Chondrocyte (in vitro differentiated cells): ENCODE results near the gene RBP3. TPM values are rescaled to one million over a fixed set of nuclear protein-coding genes. Genes with fewer than 3 reads are reported as not detected.

Experiments used
- DNase-seq: peaks from one replicate; pipeline ENCODE4 v3.0.0; 2021; ENCODE audit warnings: mixed read lengths, low spot score
- H3K27ac Mint-ChIP-seq: one replicate; pipeline ENCODE4 v1.8.0; 2021; ENCODE audit warnings: mild to moderate bottlenecking, moderate library complexity, mixed read lengths; ENCODE audit not compliant: unreplicated experiment
- H3K27me3 Mint-ChIP-seq: 2 replicates; pipeline ENCODE4 v1.8.0; 2021; ENCODE audit warnings: low read depth, mixed read lengths
- H3K36me3 Mint-ChIP-seq: 2 replicates; pipeline ENCODE4 v1.8.0; 2021; ENCODE audit warnings: low read depth, mixed read lengths
- H3K4me1 Mint-ChIP-seq: 2 replicates; pipeline ENCODE4 v1.8.0; 2021; ENCODE audit warnings: low read depth, mild to moderate bottlenecking, mixed read lengths
- H3K4me3 Mint-ChIP-seq: one replicate; pipeline ENCODE4 v1.8.0; 2021; ENCODE audit warnings: mild to moderate bottlenecking, moderate library complexity, mixed read lengths; ENCODE audit not compliant: unreplicated experiment
- H3K9me3 Mint-ChIP-seq: 2 replicates; pipeline ENCODE4 v1.8.0; 2021; ENCODE audit warnings: low read depth, mixed read lengths
- total RNA-seq: library from RNA; stranded (reverse); gene quantifications from 3 replicates; pipeline ENCODE4 v1.2.1, GENCODE V29; 2021
- TF ChIP-seq, protein P1 (sequence below): fragments of 200-600 bp; sonication (generic); IDR thresholded peaks from 2 replicates; pipeline ENCODE4 v1.5.0; 2021; ENCODE audit warnings: antibody characterized with exemption, mild to moderate bottlenecking, moderate library complexity

The RBP3 gene
- total RNA-seq, 1 donor from 2014 or later: not detected

DNA sequence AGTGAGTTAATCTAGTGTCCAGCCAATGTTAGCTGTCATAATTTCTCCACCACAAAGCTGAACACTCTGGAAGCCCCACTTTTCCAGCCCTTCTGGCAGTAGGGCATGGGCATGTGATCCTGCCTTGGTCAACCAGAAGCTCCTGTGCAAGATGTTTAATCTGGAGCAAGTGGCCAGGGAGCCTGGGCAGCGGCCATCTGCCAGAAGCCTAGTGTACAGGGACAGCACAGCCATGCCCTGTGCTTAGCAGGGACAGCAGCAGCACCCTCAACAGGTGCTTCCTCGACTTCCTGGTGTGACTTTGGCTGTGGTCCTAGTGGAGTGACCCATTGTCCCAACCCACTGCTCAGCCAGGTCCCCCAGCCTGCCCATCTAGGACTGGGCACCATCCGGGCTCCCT, 10.3 kb downstream of the RBP3 start:
- peak; percentile 66 for DNase-seq
- H3K4me3 Mint-ChIP-seq: no peak overlapping the region
- H3K9me3 Mint-ChIP-seq: no peaks in the 10 kb centered on the region
- no peak overlapping the region for H3K27ac Mint-ChIP-seq
- no peaks in the 10 kb centered on the region for H3K4me1 Mint-ChIP-seq
- H3K27me3 Mint-ChIP-seq: no peaks in the 10 kb centered on the region
- no peaks in the 10 kb centered on the region for H3K36me3 Mint-ChIP-seq
- TF ChIP-seq, protein P1, sequence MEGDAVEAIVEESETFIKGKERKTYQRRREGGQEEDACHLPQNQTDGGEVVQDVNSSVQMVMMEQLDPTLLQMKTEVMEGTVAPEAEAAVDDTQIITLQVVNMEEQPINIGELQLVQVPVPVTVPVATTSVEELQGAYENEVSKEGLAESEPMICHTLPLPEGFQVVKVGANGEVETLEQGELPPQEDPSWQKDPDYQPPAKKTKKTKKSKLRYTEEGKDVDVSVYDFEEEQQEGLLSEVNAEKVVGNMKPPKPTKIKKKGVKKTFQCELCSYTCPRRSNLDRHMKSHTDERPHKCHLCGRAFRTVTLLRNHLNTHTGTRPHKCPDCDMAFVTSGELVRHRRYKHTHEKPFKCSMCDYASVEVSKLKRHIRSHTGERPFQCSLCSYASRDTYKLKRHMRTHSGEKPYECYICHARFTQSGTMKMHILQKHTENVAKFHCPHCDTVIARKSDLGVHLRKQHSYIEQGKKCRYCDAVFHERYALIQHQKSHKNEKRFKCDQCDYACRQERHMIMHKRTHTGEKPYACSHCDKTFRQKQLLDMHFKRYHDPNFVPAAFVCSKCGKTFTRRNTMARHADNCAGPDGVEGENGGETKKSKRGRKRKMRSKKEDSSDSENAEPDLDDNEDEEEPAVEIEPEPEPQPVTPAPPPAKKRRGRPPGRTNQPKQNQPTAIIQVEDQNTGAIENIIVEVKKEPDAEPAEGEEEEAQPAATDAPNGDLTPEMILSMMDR: no peak

DNA sequence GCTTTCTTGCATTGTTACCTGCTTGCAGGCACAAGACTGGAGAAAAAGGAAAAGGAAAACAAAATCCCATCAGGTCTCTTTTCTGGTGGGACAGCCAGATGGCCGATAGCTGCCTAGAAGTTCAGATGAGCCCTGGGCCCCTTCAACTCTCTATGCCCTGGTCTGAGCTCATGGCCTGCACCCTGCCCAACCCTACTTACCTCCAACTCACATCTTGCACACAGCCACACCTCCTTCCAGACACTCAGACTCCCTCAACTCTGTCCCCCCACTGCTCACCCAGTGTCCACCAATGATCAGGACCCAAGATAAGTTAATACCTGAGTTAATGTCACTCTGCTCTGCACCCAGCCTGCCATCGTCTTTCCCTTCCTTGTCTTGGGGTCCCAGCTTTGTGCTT, 10.9 kb downstream of the RBP3 start:
- no peaks in the 10 kb centered on the region for H3K27me3 Mint-ChIP-seq
- H3K27ac Mint-ChIP-seq: no peak overlapping the region
- no peaks in the 10 kb centered on the region for H3K36me3 Mint-ChIP-seq
- H3K9me3 Mint-ChIP-seq: no peaks in the 10 kb centered on the region
- H3K4me1 Mint-ChIP-seq: no peaks in the 10 kb centered on the region
- peak; percentile 44 for DNase-seq
- TF ChIP-seq, protein P1: no peak
- no peak overlapping the region for H3K4me3 Mint-ChIP-seq

DNA sequence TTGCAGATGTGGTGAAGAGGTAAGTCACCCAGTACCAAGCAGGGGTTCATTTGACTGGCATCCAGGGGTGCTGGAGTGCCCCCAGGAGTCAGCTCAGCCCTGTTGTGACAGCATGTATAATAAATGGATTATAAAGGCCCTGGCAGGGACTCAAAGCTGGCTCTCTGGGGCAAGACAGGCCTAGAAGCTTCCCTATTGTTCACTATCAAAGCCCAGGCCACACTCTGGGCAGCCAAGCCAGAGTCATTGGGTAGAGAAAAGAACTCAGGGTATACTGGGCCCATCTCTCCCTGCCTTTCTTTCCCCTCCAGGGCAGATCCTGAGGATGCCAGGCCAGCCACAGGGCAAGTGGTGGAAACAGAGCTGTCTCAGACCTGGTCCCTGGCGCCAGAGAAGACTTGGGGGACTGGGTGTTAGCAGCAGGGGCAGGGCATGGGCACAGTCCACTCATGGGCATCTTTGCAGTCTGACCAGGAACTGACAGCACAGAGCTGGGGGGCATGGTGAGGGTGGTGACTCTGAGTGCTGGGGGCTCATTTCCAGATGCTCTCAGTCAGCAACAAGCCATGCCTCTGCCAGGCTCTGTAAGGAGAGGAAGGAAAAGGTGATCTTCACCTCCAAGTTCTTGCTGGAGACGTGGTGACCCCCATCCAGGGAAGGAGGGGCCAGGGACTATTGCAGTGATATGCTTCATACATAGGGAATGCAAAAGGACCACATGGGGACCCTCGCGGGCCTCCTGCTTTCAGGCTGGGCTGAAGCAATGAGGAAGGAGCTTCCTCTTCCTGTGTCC, 11.7 kb downstream of the RBP3 start:
- H3K27ac Mint-ChIP-seq: no peak overlapping the region
- no peaks in the 10 kb centered on the region for H3K36me3 Mint-ChIP-seq
- H3K27me3 Mint-ChIP-seq: no peaks in the 10 kb centered on the region
- no peaks in the 10 kb centered on the region for H3K9me3 Mint-ChIP-seq
- TF ChIP-seq, protein P1: no peak
- H3K4me3 Mint-ChIP-seq: no peak overlapping the region
- H3K4me1 Mint-ChIP-seq: no peaks in the 10 kb centered on the region
- DNase-seq: peak; percentile 65

DNA sequence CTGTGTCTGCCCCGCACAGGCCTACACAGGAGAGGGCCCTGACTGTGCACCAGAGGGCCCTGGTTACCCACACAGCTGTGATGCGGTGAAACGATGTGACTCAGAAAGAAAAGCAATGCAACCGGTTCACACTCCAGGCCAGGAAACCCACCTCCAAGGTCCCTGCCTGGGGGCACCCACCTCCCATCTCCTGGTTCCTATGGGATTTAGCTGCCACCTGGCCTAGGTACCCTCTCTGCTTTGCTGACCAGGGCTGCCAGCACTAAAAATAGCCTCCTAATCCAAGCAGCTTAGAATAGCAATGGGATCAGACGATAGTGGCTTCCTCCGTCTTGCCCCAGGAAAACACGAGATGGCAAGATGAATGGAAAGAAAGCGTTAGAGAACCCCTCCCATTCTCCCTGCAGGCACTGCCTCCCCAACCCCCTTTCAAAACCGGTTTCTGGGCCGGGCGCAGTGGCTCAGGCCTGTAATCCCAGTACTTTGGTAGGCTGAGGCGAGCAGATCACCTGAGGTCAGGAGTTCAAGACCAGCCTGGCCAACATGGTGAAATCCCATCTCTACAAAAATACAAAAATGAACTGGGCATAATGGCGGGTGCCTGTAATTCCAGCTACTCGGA, 12.4 kb downstream of the RBP3 start:
- Mint-ChIP-seq H3K4me3 (no peak overlapping the region), H3K4me1 (no peaks in the 10 kb centered on the region), H3K9me3 (no peaks in the 10 kb centered on the region), H3K27me3 (peaks cover 2% of the 10 kb centered on the region), H3K36me3 (no peaks in the 10 kb centered on the region), H3K27ac (no peak overlapping the region)
- TF ChIP-seq, protein P1: no peak
- peak; percentile 41 for DNase-seq

DNA sequence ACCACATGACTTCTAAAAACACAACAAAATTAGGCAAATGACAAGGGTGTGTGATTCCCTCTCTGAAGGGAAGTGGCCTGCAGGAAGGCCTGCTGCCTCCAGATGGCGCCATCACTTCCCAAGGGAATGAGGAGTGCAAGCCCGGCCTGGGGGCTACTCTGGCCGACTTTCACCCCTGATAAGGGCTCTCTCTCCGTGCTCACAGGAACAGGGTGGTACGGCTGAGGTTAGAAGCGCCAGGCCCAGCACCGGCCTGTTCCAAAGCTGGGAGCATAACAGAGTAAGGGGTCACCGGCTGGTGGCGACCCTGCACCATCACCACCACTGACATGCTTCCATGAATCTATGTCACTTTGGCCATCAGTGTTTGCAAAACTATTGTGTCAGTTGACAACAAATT, 13.1 kb downstream of the RBP3 start:
- peak; percentile 52 for DNase-seq
- no peak overlapping the region for H3K4me3 Mint-ChIP-seq
- no peaks in the 10 kb centered on the region for H3K36me3 Mint-ChIP-seq
- TF ChIP-seq, protein P1: peak; percentile 84
- no peaks in the 10 kb centered on the region for H3K4me1 Mint-ChIP-seq
- peaks cover 5% of the 10 kb centered on the region for H3K27me3 Mint-ChIP-seq
- no peak overlapping the region for H3K27ac Mint-ChIP-seq
- no peaks in the 10 kb centered on the region for H3K9me3 Mint-ChIP-seq
